B cell (primary cell): ENCODE measurements around the gene GADD45B.

Experiments
- CTCF ChIP-seq: fragments of 200-600 bp; IDR thresholded peaks from one replicate; pipeline ENCODE4 v1.8.0; 2022; ENCODE audit warnings: antibody characterized with exemption, mild to moderate bottlenecking
- EZH2 ChIP-seq: IDR thresholded peaks from 2 replicates; pipeline ENCODE4 v1.6.1; 2012; ENCODE audit warnings: borderline replicate concordance, low read depth, mild to moderate bottlenecking, moderate library complexity, low read length; ENCODE audit not compliant: insufficient read depth, poor library complexity, severe bottlenecking

- TF ChIP-seq CTCF = no peak
- no peak for TF ChIP-seq EZH2
These were observed 24.9 kb downstream of the GADD45B start for GRCh38 chr19:2500841-2501261.
